GM18505 (cell line): ENCODE data around the gene NHEJ1.

Experiments
- ATAC-seq: cut with Tn5 transposase; IDR thresholded peaks from one replicate; pipeline ENCODE4 v1.9.1; 2021; ENCODE audit not compliant: unreplicated experiment
- POLR2A ChIP-seq: IDR thresholded peaks from 4 replicates; pipeline ENCODE4 v1.6.1; 2011; ENCODE audit warnings: borderline replicate concordance; ENCODE audit not compliant: insufficient read depth, insufficient read length; ENCODE audit errors: extremely low read depth

Gene NHEJ1

GRCh38 chr2:219177552-219178376 lies 17.1 kb upstream of the NHEJ1 start, which contains the start of gene RETREG2:
Gene RETREG2, plus strand, starts transcription at chr2:219178275. Its CDS starts 78 bp downstream, at chr2:219178353.
- ATAC-seq: peak; percentile 42
- peak; percentile 96 for TF ChIP-seq POLR2A

- TF ChIP-seq POLR2A: peak; percentile 86
- ATAC-seq: peak; percentile 66
These were observed 16.4 kb upstream of the NHEJ1 start, which contains the start of gene CNPPD1 for GRCh38 chr2:219176818-219177551. Gene CNPPD1, minus strand, starts transcription at chr2:219176925. Its CDS starts 97 bp downstream, at chr2:219176828.

- ATAC-seq: peak; percentile 19
These were observed 15.6 kb upstream of the NHEJ1 start for GRCh38 chr2:219175928-219176817.

DNA sequence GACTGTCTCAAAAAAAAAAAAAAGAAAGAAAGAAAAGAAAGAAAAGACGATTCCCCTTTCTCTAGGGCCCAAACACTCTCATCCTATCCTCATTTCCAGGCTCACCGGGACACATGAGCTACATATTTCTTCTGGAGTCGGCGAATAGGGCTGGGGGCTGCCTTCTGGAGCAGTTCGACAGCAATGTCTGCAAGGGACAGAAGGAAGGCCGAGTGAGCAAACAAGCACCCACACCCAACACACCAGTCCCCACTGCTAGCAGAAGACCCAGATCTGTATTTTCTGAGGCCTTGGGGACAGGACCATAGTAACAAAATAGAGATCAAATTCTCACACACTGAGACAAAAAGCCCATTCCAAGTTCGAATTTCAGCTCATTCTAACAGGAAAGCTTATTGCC lies 14.9 kb upstream of the NHEJ1 start:
- TF ChIP-seq POLR2A: no peak
- no peak for ATAC-seq

More at GRCh38 chr2:219175928-219176817, 15.6 kb upstream of the NHEJ1 start:
- TF ChIP-seq POLR2A: no peak

- no peak for ATAC-seq
- TF ChIP-seq POLR2A: no peak
These were observed 14.2 kb upstream of the NHEJ1 start for GRCh38 chr2:219174801-219175200.

DNA sequence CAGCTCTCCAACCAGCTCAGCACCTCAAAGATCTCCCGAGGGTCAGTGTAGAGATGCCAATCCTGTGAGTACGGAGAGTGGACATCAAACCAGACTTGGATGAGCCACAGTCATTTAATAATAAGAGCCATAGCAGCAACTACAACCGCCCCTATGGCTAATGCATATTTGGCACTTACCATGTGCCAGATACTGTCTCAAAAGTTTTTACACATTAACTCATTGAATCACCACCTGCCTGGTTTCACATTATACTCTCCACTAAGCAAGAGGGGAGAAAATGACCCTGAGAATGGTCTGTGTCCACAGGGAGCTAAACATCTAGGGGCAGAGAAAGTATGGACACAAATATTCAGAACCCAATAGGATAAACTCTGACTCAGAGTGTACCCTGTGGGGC lies 13.5 kb upstream of the NHEJ1 start:
- TF ChIP-seq POLR2A: no peak

DNA sequence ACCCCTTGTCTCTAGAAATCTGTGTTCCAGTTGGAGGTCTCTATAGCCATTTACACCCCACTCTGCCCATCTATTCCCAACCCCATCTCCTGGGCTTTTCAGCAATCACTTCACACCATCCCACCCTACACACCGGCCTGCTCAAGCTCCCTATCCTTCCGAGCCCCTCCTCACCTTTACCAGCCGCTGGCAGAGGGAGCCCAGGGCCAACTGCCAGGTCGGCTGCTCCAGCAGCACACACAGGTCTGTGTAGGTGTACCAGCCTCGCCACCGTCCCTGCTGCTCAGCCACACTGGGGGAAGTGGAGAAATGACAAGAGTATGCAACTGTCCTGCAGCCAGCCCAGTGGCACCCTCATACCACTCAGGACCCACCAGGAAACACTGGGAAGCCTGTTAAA lies 12.6 kb upstream of the NHEJ1 start:
- no peak for TF ChIP-seq POLR2A
- no peak for ATAC-seq

More for the DNA sequence above, 13.5 kb upstream of the NHEJ1 start:
- ATAC-seq: no peak

GRCh38 chr2:219172231-219173154 lies 11.9 kb upstream of the NHEJ1 start:
- TF ChIP-seq POLR2A: no peak
- ATAC-seq: no peak

GRCh38 chr2:219171231-219171651 lies 10.6 kb upstream of the NHEJ1 start:
- no peak for ATAC-seq
- no peak for TF ChIP-seq POLR2A

GRCh38 chr2:219169930-219170654 lies 9.5 kb upstream of the NHEJ1 start, which contains the start of gene SLC23A3:
Gene SLC23A3, minus strand, starts transcription at chr2:219170029. Its CDS starts 45 bp downstream, at chr2:219169984.
- no peak for TF ChIP-seq POLR2A
- no peak for ATAC-seq

- TF ChIP-seq POLR2A: no peak
These were observed 8.3 kb upstream of the NHEJ1 start for GRCh38 chr2:219168932-219169331.

More at GRCh38 chr2:219168932-219169331, 8.3 kb upstream of the NHEJ1 start:
- ATAC-seq: no peak
